OCI-LY1 (cell line): ENCODE measurements around the gene NCAPG2.
A peak's percentile ranks its signal among the peaks of the same experiment; 100 is the strongest.

Experiments used
- H2AFZ ChIP-seq: fragments of 200-600 bp; sonication (generic), shearing (Covaris generic); 2 replicates; pipeline ENCODE4 v1.6.0; 2014; ENCODE audit warnings: antibody characterized with exemption, mild to moderate bottlenecking, low read length
- H3F3A ChIP-seq: fragments of 200-600 bp; sonication (generic), shearing (Covaris generic); 2 replicates; pipeline ENCODE4 v1.6.0; 2014; ENCODE audit warnings: mild to moderate bottlenecking, antibody characterized with exemption, low read length, moderate library complexity; ENCODE audit not compliant: insufficient read depth
- H3K27ac ChIP-seq: fragments of 200-600 bp; sonication (generic); 2 replicates; pipeline ENCODE4 v1.5.1; 2014; ENCODE audit warnings: low read length, mixed run types, mild to moderate bottlenecking, low read depth; ENCODE audit not compliant: poor library complexity, severe bottlenecking
- H3K27me3 ChIP-seq: fragments of 200-600 bp; sonication (generic); 2 replicates; pipeline ENCODE4 v1.6.0; 2014; ENCODE audit warnings: antibody characterized with exemption, mild to moderate bottlenecking, low read length, moderate library complexity; ENCODE audit not compliant: insufficient read depth
- H3K36me3 ChIP-seq: fragments of 200-600 bp; sonication (generic); 2 replicates; pipeline ENCODE4 v1.6.1; 2014; ENCODE audit warnings: mild to moderate bottlenecking, antibody characterized with exemption, low read length, moderate library complexity, mixed read lengths; ENCODE audit not compliant: insufficient read depth
- H3K4me1 ChIP-seq: fragments of 200-600 bp; sonication (generic); 2 replicates; pipeline ENCODE4 v1.5.1; 2014; ENCODE audit warnings: mild to moderate bottlenecking, low read length, moderate library complexity; ENCODE audit not compliant: insufficient read depth, severe bottlenecking
- H3K4me2 ChIP-seq: fragments of 200-600 bp; sonication (generic), shearing (Covaris generic); 2 replicates; pipeline ENCODE4 v1.6.1; 2014; ENCODE audit warnings: low read length
- H3K4me3 ChIP-seq: fragments of 200-600 bp; sonication (generic); 2 replicates; pipeline ENCODE4 v1.5.1; 2014; ENCODE audit warnings: low read length, low read depth, mild to moderate bottlenecking, mixed read lengths; ENCODE audit not compliant: poor library complexity, severe bottlenecking
- H3K79me2 ChIP-seq: fragments of 200-600 bp; shearing (Covaris generic); 2 replicates; pipeline ENCODE4 v1.6.1; 2016; ENCODE audit warnings: mixed run types, low read length, mixed read lengths; ENCODE audit not compliant: insufficient read depth
- H3K9ac ChIP-seq: fragments of 200-600 bp; sonication (generic), shearing (Covaris generic); 2 replicates; pipeline ENCODE4 v1.6.1; 2014; ENCODE audit warnings: mild to moderate bottlenecking, low read length, mixed read lengths
- H3K9me2 ChIP-seq: fragments of 200-600 bp; sonication (generic), shearing (Covaris generic); 2 replicates; pipeline ENCODE4 v1.6.1; 2014; ENCODE audit warnings: low read depth, mild to moderate bottlenecking, low read length, mixed read lengths
- H3K9me3 ChIP-seq: fragments of 200-600 bp; shearing (Covaris generic); 2 replicates; pipeline ENCODE4 v1.6.1; 2014; ENCODE audit warnings: low read length, mixed read lengths
- H4K20me1 ChIP-seq: fragments of 200-600 bp; sonication (generic), shearing (Covaris generic); 2 replicates; pipeline ENCODE4 v1.6.0; 2016; ENCODE audit warnings: mild to moderate bottlenecking, low read length; ENCODE audit not compliant: insufficient read depth
- CTCF ChIP-seq: fragments of 200-600 bp; sonication (generic), shearing (Covaris generic); IDR thresholded peaks from 2 replicates; pipeline ENCODE4 v1.5.1; 2017; ENCODE audit warnings: mild to moderate bottlenecking, antibody characterized with exemption, low read length, moderate library complexity, mixed read lengths
- EZH2 ChIP-seq: fragments of 200-600 bp; sonication (generic), shearing (Covaris generic); IDR thresholded peaks from 2 replicates; pipeline ENCODE4 v1.8.0; 2017; ENCODE audit warnings: borderline replicate concordance, mixed run types, mild to moderate bottlenecking, antibody characterized with exemption, low read length, moderate library complexity, mixed read lengths

NCAPG2 gene

GRCh38 chr7:158582089-158582456 is 122.5 kb downstream of the NCAPG2 start:
- no peak overlapping the region for H3K4me3 ChIP-seq
- no peaks in the 10 kb centered on the region for H3K79me2 ChIP-seq
- no peaks in the 10 kb centered on the region for H3K27me3 ChIP-seq
- H3K9ac ChIP-seq: no peak overlapping the region
- no peak overlapping the region for H3K4me2 ChIP-seq
- H2AFZ ChIP-seq: no peak overlapping the region
- no peaks in the 10 kb centered on the region for H4K20me1 ChIP-seq
- H3K9me3 ChIP-seq: peaks cover 17% of the 10 kb centered on the region
- no peaks in the 10 kb centered on the region for H3F3A ChIP-seq
- no peak overlapping the region for H3K27ac ChIP-seq
- peaks cover 9% of the 10 kb centered on the region for H3K4me1 ChIP-seq
- no peaks in the 10 kb centered on the region for H3K9me2 ChIP-seq
- H3K36me3 ChIP-seq: no peaks in the 10 kb centered on the region; the same call in 1 of the 2 replicates
- TF ChIP-seq EZH2 (no peak), CTCF (no peak)

GRCh38 chr7:158581440-158582088 is 123.0 kb downstream of the NCAPG2 start:
- Histone ChIP-seq H3K4me2 (peak overlapping the region; percentile 26; the same call in 1 of the 2 replicates), H3K4me1 (peaks cover 10% of the 10 kb centered on the region), H3K27me3 (no peaks in the 10 kb centered on the region), H4K20me1 (no peaks in the 10 kb centered on the region), H2AFZ (no peak overlapping the region), H3K4me3 (no peak overlapping the region), H3K9ac (no peak overlapping the region), H3K9me2 (no peaks in the 10 kb centered on the region), H3F3A (no peaks in the 10 kb centered on the region), H3K36me3 (no peaks in the 10 kb centered on the region; the same call in 1 of the 2 replicates), H3K79me2 (no peaks in the 10 kb centered on the region), H3K9me3 (peaks cover 17% of the 10 kb centered on the region), H3K27ac (no peak overlapping the region)
- TF ChIP-seq CTCF (no peak), EZH2 (no peak)
